Gastrocnemius medialis (tissue), 4 donors: Measurements from ENCODE around the gene SLC25A25. TPM values are rescaled to one million over a fixed set of nuclear protein-coding genes. Genes with fewer than 3 reads are reported as not detected.

Experiments used
- ATAC-seq, 2 donors: fragments of 150-250 bp; one replicate each; pipeline ENCODE4 v1.9.1; 2016
- DNase-seq, 2 donors: peaks; one replicate each; pipeline ENCODE4 v3.0.0-alpha.2; 2019
- H3K27ac ChIP-seq, 4 donors: fragments of 200-600 bp; sonication (generic); 1 replicate in 1 of 4; 2 replicates in 3 of 4; pipeline ENCODE4 v1.5.1; 2016 to 2018; ENCODE audit warnings: mild to moderate bottlenecking in 2 of 4, moderate library complexity in 1 of 4
- H3K27me3 ChIP-seq, 3 donors: fragments of 200-600 bp; sonication (generic) in 2 of 3; 1 replicate in 1 of 3; 2 replicates in 2 of 3; pipeline versions ENCODE4 v1.5.1 to v1.6.0; 2016 to 2019; ENCODE audit warnings: mild to moderate bottlenecking in 1 of 3, moderate library complexity in 1 of 3
- H3K36me3 ChIP-seq, 2 donors: fragments of 200-600 bp; sonication (generic) in 1 of 2; one replicate each; pipeline ENCODE4 v1.5.1; 2017 to 2018
- H3K4me1 ChIP-seq, 2 donors: fragments of 200-600 bp; sonication (generic) in 1 of 2; one replicate each; pipeline ENCODE4 v1.5.1; 2016 to 2017; ENCODE audit warnings: mild to moderate bottlenecking in 2 of 2
- H3K4me3 ChIP-seq, 4 donors: fragments of 200-600 bp; sonication (generic) in 3 of 4; 1 replicate in 1 of 4; 2 replicates in 3 of 4; pipeline ENCODE4 v1.5.1; 2016 to 2019; ENCODE audit warnings: mild to moderate bottlenecking in 2 of 4
- H3K9me3 ChIP-seq, 3 donors: fragments of 200-600 bp; sonication (generic) in 2 of 3; 1 replicate in 1 of 3; 2 replicates in 2 of 3; pipeline ENCODE4 v1.5.1; 2016 to 2019
- POLR2A ChIP-seq, 2 donors: fragments of 450-650 bp; IDR thresholded peaks; one replicate each; pipeline ENCODE4 v1.6.1; 2017; ENCODE audit warnings: antibody characterized with exemption in 2 of 2, mild to moderate bottlenecking in 2 of 2, moderate library complexity in 2 of 2
- in situ Hi-C, 4 donors: fragments of 200-750 bp; cut with MboI; loops; one replicate each; pipeline versions ENCODE4 v1.15.0 to v1.8.0; 2017; ENCODE audit warnings: low sequenced_read_pairs in 4 of 4
- intact Hi-C: fragments of 100-400 bp; cut with DNase I; formaldehyde crosslinking; loops from one replicate; pipeline ENCODE4 v1.15.1; 2023; ENCODE audit warnings: low total_unique reads
- total RNA-seq, 4 donors: library from RNA; depleted of rRNA; stranded (reverse); fragments of >200 nt; gene quantifications; one replicate each; pipeline versions ENCODE4 v1.1.0 to v1.2.3, GENCODE V29; 2016
- TF ChIP-seq, protein P1 (sequence below), 5 experiments: fragments of 450-650 bp in 3 of 5; fragments of 200-600 bp in 2 of 5; sonication (generic) in 2 of 5; IDR thresholded peaks in 4 of 5; conservative IDR thresholded peaks in 1 of 5; 1 replicate in 4 of 5; 2 replicates in 1 of 5; pipeline ENCODE4 v1.5.1; 2016 to 2019; ENCODE audit warnings: antibody characterized with exemption in 5 of 5, mild to moderate bottlenecking in 3 of 5, moderate library complexity in 3 of 5

SLC25A25 gene
- total RNA-seq, 4 donors from 2014 or later: 26.9 to 98.7 (median 46.0) TPM

DNA sequence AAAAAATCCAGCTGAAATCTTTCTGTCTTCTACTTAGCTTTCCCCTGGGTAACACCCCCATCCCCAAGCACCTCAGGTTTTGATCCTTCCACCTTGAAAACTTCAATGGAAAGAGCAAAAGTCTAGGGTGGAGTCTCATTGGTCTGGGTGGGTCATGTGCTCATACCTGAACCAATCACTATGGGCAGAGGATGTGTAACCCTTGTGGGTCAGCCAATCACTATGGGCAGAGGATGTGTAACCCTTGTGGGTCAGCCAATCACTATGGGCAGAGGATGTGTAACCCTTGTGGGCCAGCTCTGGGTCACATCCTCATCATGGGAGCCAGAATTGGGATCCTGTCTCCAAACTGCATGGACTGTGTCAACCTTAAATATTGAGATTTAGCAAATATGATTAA, 19.4 kb upstream of the SLC25A25 start:
- H3K9me3 ChIP-seq: no peaks in the 10 kb centered on the region
- no peak for DNase-seq
- H3K36me3 ChIP-seq: no peaks in the 10 kb centered on the region
- H3K27me3 ChIP-seq: no peaks in the 10 kb centered on the region
- peaks cover 18 to 24% of the 10 kb centered on the region in 2 donors for H3K4me1 ChIP-seq
- intact Hi-C loops: no loop called here
- no peak overlapping the region for H3K27ac ChIP-seq
- TF ChIP-seq, protein P1, sequence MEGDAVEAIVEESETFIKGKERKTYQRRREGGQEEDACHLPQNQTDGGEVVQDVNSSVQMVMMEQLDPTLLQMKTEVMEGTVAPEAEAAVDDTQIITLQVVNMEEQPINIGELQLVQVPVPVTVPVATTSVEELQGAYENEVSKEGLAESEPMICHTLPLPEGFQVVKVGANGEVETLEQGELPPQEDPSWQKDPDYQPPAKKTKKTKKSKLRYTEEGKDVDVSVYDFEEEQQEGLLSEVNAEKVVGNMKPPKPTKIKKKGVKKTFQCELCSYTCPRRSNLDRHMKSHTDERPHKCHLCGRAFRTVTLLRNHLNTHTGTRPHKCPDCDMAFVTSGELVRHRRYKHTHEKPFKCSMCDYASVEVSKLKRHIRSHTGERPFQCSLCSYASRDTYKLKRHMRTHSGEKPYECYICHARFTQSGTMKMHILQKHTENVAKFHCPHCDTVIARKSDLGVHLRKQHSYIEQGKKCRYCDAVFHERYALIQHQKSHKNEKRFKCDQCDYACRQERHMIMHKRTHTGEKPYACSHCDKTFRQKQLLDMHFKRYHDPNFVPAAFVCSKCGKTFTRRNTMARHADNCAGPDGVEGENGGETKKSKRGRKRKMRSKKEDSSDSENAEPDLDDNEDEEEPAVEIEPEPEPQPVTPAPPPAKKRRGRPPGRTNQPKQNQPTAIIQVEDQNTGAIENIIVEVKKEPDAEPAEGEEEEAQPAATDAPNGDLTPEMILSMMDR (IDR thresholded peaks at IDR 0.05 in 4 of 5, conservative IDR thresholded peaks at IDR 0.05 in 1 of 5): no peak
- no peak for TF ChIP-seq POLR2A (IDR thresholded peaks at IDR 0.05)
- no peak overlapping the region for H3K4me3 ChIP-seq
- in situ Hi-C loops: no loop called here
- no peak for ATAC-seq

DNA sequence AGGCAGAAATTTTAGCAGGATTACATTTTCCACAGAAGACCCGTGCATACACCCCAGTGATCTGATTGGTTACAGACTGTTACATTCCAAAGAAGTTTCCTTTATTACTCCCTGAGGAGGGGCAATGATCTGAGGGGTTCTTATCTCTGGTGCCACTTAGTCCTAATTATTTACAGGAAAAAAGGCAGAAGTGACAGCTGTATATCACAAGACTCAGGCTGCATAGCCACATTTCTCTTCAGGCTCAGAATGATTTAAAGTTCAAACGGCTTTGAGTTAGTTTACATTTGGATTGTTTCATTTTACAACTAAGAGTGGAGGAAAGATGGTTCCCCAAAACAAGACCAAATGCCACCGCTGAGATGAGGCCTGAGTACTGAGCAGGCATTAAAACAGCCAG, 18.2 kb upstream of the SLC25A25 start:
- DNase-seq (no peak), ATAC-seq (no peak)
- Histone ChIP-seq H3K36me3 (no peaks in the 10 kb centered on the region), H3K4me1 (peaks cover 16 to 27% of the 10 kb centered on the region in 2 donors), H3K9me3 (no peaks in the 10 kb centered on the region), H3K27ac (peak overlapping the region; percentile 83 to 91 (median 85)), H3K4me3 (no peak overlapping the region), H3K27me3 (no peaks in the 10 kb centered on the region)
- in situ Hi-C loops: no loop called here
- TF ChIP-seq, protein P1 (IDR thresholded peaks at IDR 0.05 in 4 of 5, conservative IDR thresholded peaks at IDR 0.05 in 1 of 5): no peak
- no peak for TF ChIP-seq POLR2A (IDR thresholded peaks at IDR 0.05)
- intact Hi-C loops: loop anchor here (5.0 kb wide), 1 partner anchor 63 kb away; no protein-coding TSS in a partner anchor

DNA sequence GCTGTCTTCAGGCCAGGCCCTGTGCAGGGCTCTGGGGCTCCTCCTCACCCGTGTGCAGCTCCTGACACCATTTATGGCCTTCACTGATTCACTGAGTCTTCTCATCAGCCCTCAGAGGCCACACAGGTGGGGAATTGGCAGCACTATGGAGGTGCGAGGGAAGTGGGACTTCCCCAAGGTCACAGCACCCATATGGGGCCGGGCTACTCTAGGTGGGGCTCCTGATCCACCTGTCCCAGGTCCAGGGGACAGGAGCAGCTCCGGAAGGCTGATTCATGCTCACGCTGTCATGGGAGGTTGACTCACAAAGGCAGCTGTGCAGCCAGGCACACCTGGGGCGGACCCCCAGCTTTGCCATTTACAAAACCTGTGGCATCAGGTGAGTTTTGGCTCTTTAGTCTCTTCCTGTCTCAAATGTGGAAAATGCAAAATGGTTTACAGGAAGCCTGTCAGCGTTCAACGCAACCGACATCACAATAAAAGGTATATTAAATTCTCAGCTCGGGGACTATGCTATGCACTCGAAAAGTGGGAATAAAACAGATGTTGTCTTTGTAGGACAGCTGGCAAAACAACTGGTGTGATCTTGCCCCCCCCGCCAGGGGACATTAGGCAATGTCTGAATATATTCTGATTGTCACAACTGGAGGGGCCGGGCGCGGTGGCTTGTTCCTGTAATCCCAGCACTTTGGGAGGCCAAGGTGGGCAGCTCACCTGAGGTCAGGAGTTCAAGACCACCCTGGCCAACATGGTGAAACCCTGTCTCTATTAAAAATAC, 15.9 kb upstream of the SLC25A25 start:
- Histone ChIP-seq H3K4me1 (peaks cover 33 to 43% of the 10 kb centered on the region in 2 donors), H3K27ac (peak overlapping the region; percentile 83 to 91 (median 85)), H3K9me3 (no peaks in the 10 kb centered on the region), H3K36me3 (no peaks in the 10 kb centered on the region), H3K27me3 (no peaks in the 10 kb centered on the region), H3K4me3 (no peak overlapping the region)
- TF ChIP-seq POLR2A (IDR thresholded peaks at IDR 0.05): no peak
- TF ChIP-seq, protein P1 (IDR thresholded peaks at IDR 0.05 in 4 of 5, conservative IDR thresholded peaks at IDR 0.05 in 1 of 5): no peak
- in situ Hi-C loops (no loop called here), intact Hi-C loops (loop anchor here (5.0 kb wide), 1 partner anchor 65 kb away; no protein-coding TSS in a partner anchor)
- no peak for DNase-seq
- no peak for ATAC-seq

DNA sequence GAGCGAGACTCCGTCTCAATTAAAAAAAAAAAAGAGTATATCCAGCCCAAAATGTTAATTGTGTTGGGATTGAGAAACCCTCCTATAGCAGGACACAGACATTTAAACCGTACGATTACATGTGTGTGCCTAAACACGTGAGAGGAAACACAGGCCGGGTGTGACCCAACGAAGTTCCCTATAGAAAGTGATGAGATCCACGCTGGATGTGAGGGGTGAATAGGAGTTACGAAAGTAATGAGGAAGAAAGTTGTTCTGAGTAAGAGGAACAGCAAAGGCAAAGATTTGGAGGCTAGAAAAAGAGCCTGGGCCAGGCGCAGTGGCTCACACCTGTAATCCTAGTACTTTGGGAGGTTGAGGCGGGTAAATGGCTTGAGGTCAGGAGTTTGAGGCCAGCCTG, 14.5 kb upstream of the SLC25A25 start:
- H3K27me3 ChIP-seq: no peaks in the 10 kb centered on the region
- peaks cover 33 to 43% of the 10 kb centered on the region in 2 donors for H3K4me1 ChIP-seq
- ATAC-seq: no peak
- in situ Hi-C loops: no loop called here
- H3K36me3 ChIP-seq: no peaks in the 10 kb centered on the region
- peak overlapping the region in 2 of 4 donors; percentile 85 to 86 for H3K27ac ChIP-seq
- no peaks in the 10 kb centered on the region for H3K9me3 ChIP-seq
- H3K4me3 ChIP-seq: no peak overlapping the region
- intact Hi-C loops: loop anchor here (5.0 kb wide), 1 partner anchor 66 kb away; no protein-coding TSS in a partner anchor
- TF ChIP-seq, protein P1 (IDR thresholded peaks at IDR 0.05 in 4 of 5, conservative IDR thresholded peaks at IDR 0.05 in 1 of 5): no peak
- TF ChIP-seq POLR2A (IDR thresholded peaks at IDR 0.05): no peak
- peak in 1 of 2 donors; percentile 41 for DNase-seq
